Lower lobe of right lung (tissue), 2 donors: ENCODE results near the gene MPZL2. TPM values are rescaled to one million over a fixed set of nuclear protein-coding genes. Genes with fewer than 3 reads are reported as not detected.

ENCODE experiments used
- ATAC-seq, 2 donors: fragments of 200-7000 bp; cut with Tn5 transposase; one replicate each; pipeline ENCODE4 v1.9.1; 2020 to 2022; ENCODE audit warnings: mild to moderate bottlenecking in 2 of 2, moderate library complexity in 2 of 2
- DNase-seq: peaks from one replicate; pipeline ENCODE4 v3.0.0-alpha.2; 2020
- H3K27ac ChIP-seq: fragments of 200-600 bp; one replicate; pipeline ENCODE4 v1.8.0; 2022
- H3K27me3 ChIP-seq: fragments of 200-600 bp; one replicate; pipeline ENCODE4 v1.8.0; 2022; ENCODE audit warnings: low read depth
- H3K36me3 ChIP-seq: fragments of 200-600 bp; one replicate; pipeline ENCODE4 v1.8.0; 2022; ENCODE audit warnings: mild to moderate bottlenecking
- H3K4me1 ChIP-seq: fragments of 200-600 bp; one replicate; pipeline ENCODE4 v1.8.0; 2022
- H3K4me3 ChIP-seq: fragments of 200-600 bp; one replicate; pipeline ENCODE4 v1.8.0; 2022; ENCODE audit warnings: mild to moderate bottlenecking
- H3K9me3 ChIP-seq: fragments of 200-600 bp; one replicate; pipeline ENCODE4 v1.8.0; 2022
- CTCF ChIP-seq: fragments of 200-600 bp; IDR thresholded peaks from one replicate; pipeline ENCODE4 v1.8.0; 2022; ENCODE audit warnings: antibody characterized with exemption, mild to moderate bottlenecking
- intact Hi-C: fragments of 100-400 bp; cut with DNase I; formaldehyde crosslinking; loops from one replicate; pipeline ENCODE4 v1.11.0; 2022
- total RNA-seq: library from RNA; stranded (reverse); fragmentation: NEBNext Ultra II Directional; extraction: Animal tissue kit (Norgen Biotek cat#: 25700); gene quantifications from one replicate; pipeline ENCODE4 v1.2.1, GENCODE V29; 2021
- donor health status: DM: no; HTN: yes; CAD: no; lungs with severe emphysema.

MPZL2 gene
- total RNA-seq, 1 donor from 2014 or later: 85.3 TPM

GRCh38 chr11:118252688-118253087, 11.4 kb downstream of the MPZL2 start:
- H3K4me1 ChIP-seq: peaks cover 17% of the 10 kb centered on the region
- H3K4me3 ChIP-seq: peak overlapping the region; percentile 63
- TF ChIP-seq CTCF: no peak
- ATAC-seq: peak; percentile 30 to 35
- no peaks in the 10 kb centered on the region for H3K9me3 ChIP-seq
- peaks cover 19% of the 10 kb centered on the region for H3K36me3 ChIP-seq
- no peak for DNase-seq
- intact Hi-C loops: no loop called here
- no peaks in the 10 kb centered on the region for H3K27me3 ChIP-seq
- peak overlapping the region; percentile 94 for H3K27ac ChIP-seq

GRCh38 chr11:118251858-118252652, 12.0 kb downstream of the MPZL2 start, which contains the start of gene MPZL3:
Gene MPZL3 (minus strand): TSS chr11:118252365. CDS start chr11:118252294, 71 bp downstream.
- no peak for TF ChIP-seq CTCF
- H3K27me3 ChIP-seq: no peaks in the 10 kb centered on the region
- no peaks in the 10 kb centered on the region for H3K9me3 ChIP-seq
- H3K4me1 ChIP-seq: peaks cover 23% of the 10 kb centered on the region
- peak within 1 kb of the TSS; percentile 94 for H3K27ac ChIP-seq
- DNase-seq (peak; percentile 89), ATAC-seq (peak; percentile 91 to 93)
- intact Hi-C loops: no loop called here
- peaks cover 14% of the 10 kb centered on the region for H3K36me3 ChIP-seq
- H3K4me3 ChIP-seq: peak within 1 kb of the TSS; percentile 63

DNA sequence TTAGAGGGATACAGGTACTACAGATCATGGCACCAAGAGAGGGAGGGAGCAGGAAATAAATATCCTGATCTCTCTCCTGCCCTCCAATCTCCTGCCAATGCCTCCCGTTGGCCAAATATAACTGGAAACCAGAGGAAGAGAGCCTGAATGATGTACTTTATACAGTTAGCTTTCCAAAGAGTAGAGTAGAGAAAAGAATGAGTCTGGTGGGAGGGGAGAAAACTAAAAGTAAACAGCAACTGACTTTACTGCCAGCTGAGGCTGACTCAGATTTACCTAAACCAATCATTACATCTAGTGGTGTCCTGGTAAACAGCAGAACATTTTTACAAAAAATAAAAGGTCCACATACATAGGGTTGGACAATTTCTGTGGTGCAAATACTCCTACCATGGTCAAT, 17.1 kb downstream of the MPZL2 start:
- Histone ChIP-seq H3K36me3 (no peaks in the 10 kb centered on the region), H3K27me3 (no peaks in the 10 kb centered on the region), H3K9me3 (no peaks in the 10 kb centered on the region), H3K27ac (peak overlapping the region; percentile 33), H3K4me1 (peaks cover 31% of the 10 kb centered on the region), H3K4me3 (no peak overlapping the region)
- intact Hi-C loops: no loop called here
- no peak for TF ChIP-seq CTCF
- DNase-seq (no peak), ATAC-seq (peak; percentile 34 to 76)

DNA sequence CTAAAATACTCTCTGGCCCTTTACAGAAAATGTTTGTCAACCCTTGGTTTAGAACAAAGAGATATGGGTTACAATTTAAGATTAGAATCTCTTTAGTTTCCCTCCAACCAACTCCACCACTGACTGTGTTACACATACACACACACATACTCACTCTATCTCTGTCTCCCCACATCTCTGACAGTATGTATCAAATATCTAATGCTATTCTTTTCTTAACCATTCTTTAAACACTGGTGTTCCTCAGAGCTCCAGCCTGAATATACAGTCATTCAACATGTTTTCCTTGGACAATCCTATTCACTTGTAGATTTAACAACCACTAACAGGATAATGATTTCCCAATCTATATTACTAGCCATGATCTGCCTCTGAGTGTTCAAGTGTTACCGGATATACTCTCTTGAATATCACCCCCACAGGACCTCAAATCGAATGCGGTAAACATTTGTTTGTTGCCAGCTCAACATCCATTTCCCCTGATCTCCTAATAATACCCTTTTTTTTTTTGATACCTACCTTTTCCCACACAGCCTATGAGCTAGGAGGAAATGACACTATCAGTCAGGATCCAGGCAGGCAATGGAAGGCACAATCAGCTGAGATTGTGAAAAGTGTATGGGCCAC, 18.0 kb downstream of the MPZL2 start:
- DNase-seq (no peak), ATAC-seq (peak in 1 of 2 donors; percentile 38)
- peaks cover 35% of the 10 kb centered on the region for H3K4me1 ChIP-seq
- H3K36me3 ChIP-seq: no peaks in the 10 kb centered on the region
- H3K27ac ChIP-seq: no peak overlapping the region
- no peak overlapping the region for H3K4me3 ChIP-seq
- H3K9me3 ChIP-seq: no peaks in the 10 kb centered on the region
- H3K27me3 ChIP-seq: no peaks in the 10 kb centered on the region
- TF ChIP-seq CTCF: no peak
- intact Hi-C loops: no loop called here

- Histone ChIP-seq H3K4me1 (peaks cover 50% of the 10 kb centered on the region), H3K27me3 (no peaks in the 10 kb centered on the region), H3K36me3 (no peaks in the 10 kb centered on the region), H3K4me3 (no peak overlapping the region), H3K27ac (no peak overlapping the region), H3K9me3 (no peaks in the 10 kb centered on the region)
- ATAC-seq: no peak
- no peak for DNase-seq
- intact Hi-C loops: no loop called here
- TF ChIP-seq CTCF: no peak
Measured at GRCh38 chr11:118243993-118244762, 19.9 kb downstream of the MPZL2 start.
